ENCODE measurements around the gene EDA. TPM values are rescaled to one million over a fixed set of nuclear protein-coding genes. Genes with fewer than 3 reads are reported as not detected.
A peak's percentile ranks its signal among the peaks of the same experiment; 100 is the strongest.

The EDA gene
- total RNA-seq, 1 experiment from 2014 or later: 5.2 TPM

- no peaks in the 10 kb centered on the region for H3K27me3 ChIP-seq (ENCODE audit: insufficient read depth, low read length)
- no peak overlapping the region for H3K4me3 ChIP-seq (replicated peaks in 1 of 2; ENCODE audit: low read depth in 1 of 2, low read length in 2 of 2)
- H3K9me3 ChIP-seq (ENCODE audit: control insufficient read depth in 1 of 2, insufficient read depth in 1 of 2, low read depth in 1 of 2, low read length in 2 of 2): no peaks in the 10 kb centered on the region
- H3K27ac ChIP-seq (ENCODE audit: low read depth, low read length): no peak overlapping the region
- ChIA-PET POLR2A (no interaction called here), RAD21 (ENCODE audit: low non-redundant PET in 1 of 2, low total read pairs in 2 of 2, uncharacterized antibody in 2 of 2, unreplicated experiment in 2 of 2) (interaction anchor here in 1 of 2 experiments (1.2 kb wide), 1 partner anchor 537 kb away, joined by 5 read pairs; no protein-coding TSS in a partner anchor), CTCF (interaction anchor here (0.6 to 1.7 kb wide), 15 partner anchors 9 to 606 kb away, joined by 3 to 13 read pairs (median 3); no protein-coding TSS in a partner anchor)
- H3K79me2 ChIP-seq (ENCODE audit: insufficient read depth, low read length): no peaks in the 10 kb centered on the region
- H3K9ac ChIP-seq (ENCODE audit: low read length): no peak overlapping the region
- no peak overlapping the region for H2AFZ ChIP-seq (ENCODE audit: low read depth, low read length, poor library complexity, severe bottlenecking)
- no peak for TF ChIP-seq REST (IDR thresholded peaks at IDR 0.05; ENCODE audit: low read depth)
- no peak for TF ChIP-seq ELF1 (IDR thresholded peaks at IDR 0.05; ENCODE audit: borderline replicate concordance, low read depth)
- no peak for TF ChIP-seq JUND (IDR thresholded peaks at IDR 0.05)
- no peak for TF ChIP-seq SIN3A (IDR thresholded peaks at IDR 0.05; ENCODE audit: low read depth)
- no peak for TF ChIP-seq SRF (IDR thresholded peaks at IDR 0.05; ENCODE audit: low read depth)
- TF ChIP-seq RAD21 (IDR thresholded peaks at IDR 0.05; ENCODE audit: low read depth): peak; percentile 76
- TF ChIP-seq ZNF274 (IDR thresholded peaks at IDR 0.05; ENCODE audit: low read depth, low read length): no peak
- no peak for TF ChIP-seq SP1 (IDR thresholded peaks at IDR 0.05; ENCODE audit: low read depth)
- peak; percentile 38 to 72 (median 64); a peak in 5 of 6 replicates for TF ChIP-seq CTCF (IDR thresholded peaks at IDR 0.05 in 2 of 3, conservative IDR thresholded peaks at IDR 0.05 in 1 of 3; ENCODE audit: borderline replicate concordance in 1 of 3, insufficient read depth in 1 of 3, low read depth in 2 of 3, low read length in 2 of 3)
- no peak for TF ChIP-seq CBX3 (IDR thresholded peaks at IDR 0.05; ENCODE audit: low read depth)
- no peak for TF ChIP-seq EGR1 (IDR thresholded peaks at IDR 0.05; ENCODE audit: low read depth)
- no peak for TF ChIP-seq POLR2AphosphoS5 (IDR thresholded peaks at IDR 0.05; ENCODE audit: low read depth, low read length)
- ATAC-seq (peak; percentile 80), DNase-seq (ENCODE audit: low read depth, low spot score) (peak; percentile 22)
- H3K4me1 ChIP-seq (ENCODE audit: control insufficient read depth in 1 of 2, insufficient read depth in 2 of 2, low read length in 2 of 2): peaks cover 2 to 10% of the 10 kb centered on the region in 2 experiments; a peak in 2 of 4 replicates
- intact Hi-C loops (cut with micrococcal nuclease): loop anchor here (1.0 to 5.0 kb wide), 3 partner anchors 413 to 537 kb away; partner anchors contain the start of gene EDA
- H4K20me1 ChIP-seq (ENCODE audit: insufficient read depth): no peaks in the 10 kb centered on the region
- no TSS peak for BruUV-seq (replicated peaks)
- H3K36me3 ChIP-seq (ENCODE audit: control insufficient read depth in 1 of 2, insufficient read depth in 2 of 2, low read length in 2 of 2): no peaks in the 10 kb centered on the region
- no peak overlapping the region for H3K4me2 ChIP-seq (ENCODE audit: low read length)
- H3K9me2 ChIP-seq (ENCODE audit: insufficient read depth): no peaks in the 10 kb centered on the region
Observed at GRCh38 chrX:70030301-70030767, 414.4 kb downstream of the EDA start.
